Jurkat, Clone E6-1 (cell line): Measurements from ENCODE around the gene GCH1. TPM values are rescaled to one million over a fixed set of nuclear protein-coding genes. Genes with fewer than 3 reads are reported as not detected.
A peak's percentile ranks its signal among the peaks of the same experiment; 100 is the strongest.
"Not testable (repeated sequence)": the region's sequence is repeated elsewhere in the genome, so short reads cannot be mapped to it uniquely, and the experiment has no call there.

ENCODE experiments used
- DNase-seq: peaks from one replicate; pipeline ENCODE4 v3.0.0-alpha.2; 2011; ENCODE audit warnings: low read depth, low spot score
- H3K4me3 ChIP-seq: 2 replicates; pipeline ENCODE4 v1.5.1; 2011; ENCODE audit warnings: mild to moderate bottlenecking, low read length, control low read depth, moderate library complexity
- polyA plus RNA-seq: library from polyadenylated mRNA; unstranded; fragments of >200 nt; gene quantifications from one replicate; pipeline ENCODE4 v1.2.1, GENCODE V29; 2012; ENCODE audit warnings: missing spikeins; ENCODE audit not compliant: insufficient read length, insufficient read depth

The GCH1 gene, protein sequence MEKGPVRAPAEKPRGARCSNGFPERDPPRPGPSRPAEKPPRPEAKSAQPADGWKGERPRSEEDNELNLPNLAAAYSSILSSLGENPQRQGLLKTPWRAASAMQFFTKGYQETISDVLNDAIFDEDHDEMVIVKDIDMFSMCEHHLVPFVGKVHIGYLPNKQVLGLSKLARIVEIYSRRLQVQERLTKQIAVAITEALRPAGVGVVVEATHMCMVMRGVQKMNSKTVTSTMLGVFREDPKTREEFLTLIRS
- polyA plus RNA-seq: 23.3 TPM

GRCh38 chr14:54902521-54903420 is at the start of gene GCH1:
Gene GCH1, minus strand, starts transcription at chr14:54902826. Its CDS starts 163 bp downstream, at chr14:54902663.
- H3K4me3 ChIP-seq: peak within 1 kb of the TSS; percentile 82
- peak; percentile 59 for DNase-seq

- no peak for DNase-seq
- no peak overlapping the region for H3K4me3 ChIP-seq
These were observed 44.6 kb upstream of the GCH1 start for GRCh38 chr14:54947230-54947629.

GRCh38 chr14:54946500-54946899 is 43.9 kb upstream of the GCH1 start:
- H3K4me3 ChIP-seq: no peak overlapping the region
- no peak for DNase-seq

- no peak for DNase-seq
- H3K4me3 ChIP-seq: no peak overlapping the region
These were observed 42.2 kb upstream of the GCH1 start for GRCh38 chr14:54944737-54945391.

DNA sequence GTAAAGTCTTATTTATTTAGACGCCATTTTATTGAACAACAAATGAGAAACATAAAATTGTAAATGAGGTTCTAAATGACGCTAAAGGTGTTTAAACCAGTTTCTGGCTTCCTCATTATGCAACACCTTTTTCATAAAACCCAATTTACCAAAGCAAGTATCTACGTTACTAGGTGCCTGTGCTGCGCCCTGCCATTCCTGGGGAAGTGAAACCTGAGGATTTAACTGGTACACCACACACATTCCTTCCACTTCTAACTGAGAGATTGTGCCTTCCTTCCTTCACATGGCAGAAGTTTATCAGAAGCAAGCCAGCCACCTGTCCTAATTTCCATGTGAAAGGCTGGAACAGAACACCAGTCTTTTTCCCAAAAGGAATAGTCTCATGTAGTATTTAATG is 40.3 kb upstream of the GCH1 start:
- no peak for DNase-seq
- H3K4me3 ChIP-seq: no peak overlapping the region

- DNase-seq: no peak
- H3K4me3 ChIP-seq: no peak overlapping the region
These were observed 34.2 kb upstream of the GCH1 start for GRCh38 chr14:54936816-54937215.

DNA sequence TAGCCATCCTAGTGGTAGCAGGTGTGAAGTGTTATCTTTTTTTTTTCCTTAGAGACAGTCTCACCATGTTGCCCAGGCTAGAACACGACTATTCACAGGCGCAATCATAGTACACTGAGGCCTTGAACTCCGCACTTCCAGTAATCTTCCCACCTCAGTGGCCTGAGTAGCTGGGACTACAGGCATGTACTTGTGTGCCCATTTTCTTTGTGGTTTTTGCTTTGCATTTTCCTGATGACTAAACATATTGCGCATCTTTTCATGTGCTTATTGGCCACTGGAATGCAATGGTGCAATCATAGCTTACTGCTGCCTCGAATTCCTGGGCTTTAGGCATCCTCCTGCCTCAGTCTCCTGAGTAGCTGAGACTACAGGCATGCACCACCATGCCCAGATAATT is 33.3 kb upstream of the GCH1 start:
- no peak for DNase-seq
- no peak overlapping the region for H3K4me3 ChIP-seq

DNA sequence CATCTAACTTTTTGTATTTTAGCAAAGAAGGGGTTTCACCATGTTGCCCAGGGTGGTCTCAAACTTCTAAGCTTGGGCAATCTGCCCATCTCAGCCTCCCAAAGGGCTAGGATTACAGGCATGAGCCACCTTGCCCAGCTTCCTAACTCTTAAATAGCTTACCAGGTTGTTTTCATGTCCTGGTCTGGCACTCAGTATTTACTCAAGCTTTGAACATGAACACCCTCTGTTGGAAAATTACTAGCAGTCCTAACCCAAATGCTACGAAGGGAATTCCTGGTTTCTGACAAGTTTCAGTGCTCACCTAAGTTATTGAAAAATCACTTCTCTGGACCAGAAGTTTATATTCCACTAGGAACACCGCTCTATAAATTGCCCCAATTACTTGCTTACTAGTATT is 32.5 kb upstream of the GCH1 start:
- H3K4me3 ChIP-seq: no peak overlapping the region
- no peak for DNase-seq

DNA sequence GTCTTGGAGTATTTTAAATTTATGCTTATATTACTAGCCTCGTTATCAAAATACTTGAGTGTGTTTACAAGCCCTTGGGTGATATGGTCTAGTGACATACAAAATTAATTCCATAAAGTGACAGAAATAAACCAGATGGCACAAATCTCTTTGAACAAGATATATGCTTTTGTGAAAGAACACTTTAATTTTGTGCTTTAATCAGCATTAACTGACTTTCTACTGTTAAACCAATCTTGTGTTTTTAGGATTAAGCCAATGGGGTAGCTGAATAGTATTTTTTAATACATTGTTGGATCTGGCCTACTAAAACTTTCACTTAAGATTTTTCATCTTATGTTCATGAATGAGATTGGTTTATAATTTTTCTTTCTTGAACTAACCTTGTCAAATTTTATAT is 30.4 kb upstream of the GCH1 start:
- no peak overlapping the region for H3K4me3 ChIP-seq
- DNase-seq: no peak

- DNase-seq: no peak
- H3K4me3 ChIP-seq: no peak overlapping the region
These were observed 29.1 kb upstream of the GCH1 start for GRCh38 chr14:54931598-54932340.

- no peak overlapping the region for H3K4me3 ChIP-seq
- DNase-seq: no peak
These were observed 28.5 kb upstream of the GCH1 start for GRCh38 chr14:54931101-54931500.

GRCh38 chr14:54929556-54929955 is 26.9 kb upstream of the GCH1 start:
- no peak overlapping the region for H3K4me3 ChIP-seq
- DNase-seq: no peak

- DNase-seq: no peak
- H3K4me3 ChIP-seq: no peak overlapping the region
These were observed 25.6 kb upstream of the GCH1 start for GRCh38 chr14:54928216-54928615.

GRCh38 chr14:54927551-54927950 is 24.9 kb upstream of the GCH1 start:
- H3K4me3 ChIP-seq: no peak overlapping the region
- no peak for DNase-seq

DNA sequence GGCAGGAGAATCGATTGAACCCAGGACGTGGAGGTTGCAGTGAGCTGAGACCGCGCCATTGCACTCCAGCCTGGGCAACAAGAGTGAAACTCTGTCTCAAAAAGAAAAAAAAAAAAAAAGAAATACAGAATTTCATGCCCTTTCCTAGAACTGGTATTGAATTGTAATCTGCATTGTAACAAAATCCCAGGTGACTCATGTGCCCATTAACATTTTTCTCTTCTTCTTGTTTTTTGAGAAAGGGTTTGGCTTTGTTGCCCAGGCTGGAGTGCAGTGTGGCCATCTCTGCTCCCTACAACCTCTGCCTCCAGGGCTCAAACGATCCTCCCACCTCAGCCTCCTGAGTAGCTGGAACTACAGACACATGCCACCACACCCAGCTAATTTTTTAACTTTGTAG is 23.9 kb upstream of the GCH1 start:
- H3K4me3 ChIP-seq, DNase-seq: not testable (repeated sequence)

GRCh38 chr14:54922598-54922997 is 20.0 kb upstream of the GCH1 start:
- DNase-seq: no peak
- H3K4me3 ChIP-seq: no peak overlapping the region

GRCh38 chr14:54920052-54920451 is 17.4 kb upstream of the GCH1 start:
- DNase-seq: no peak
- no peak overlapping the region for H3K4me3 ChIP-seq

GRCh38 chr14:54919330-54919729 is 16.7 kb upstream of the GCH1 start:
- H3K4me3 ChIP-seq: no peak overlapping the region
- DNase-seq: no peak

- no peak overlapping the region for H3K4me3 ChIP-seq
These were observed 15.8 kb upstream of the GCH1 start for GRCh38 chr14:54918427-54918826.

More at GRCh38 chr14:54918427-54918826, 15.8 kb upstream of the GCH1 start:
- no peak for DNase-seq
